Measurements from ENCODE around the gene CDC23. TPM values are rescaled to one million over a fixed set of nuclear protein-coding genes. Genes with fewer than 3 reads are reported as not detected.
A peak's percentile ranks its signal among the peaks of the same experiment; 100 is the strongest.

The CDC23 gene
- total RNA-seq, 2 experiments from 2014 or later, result 45.0 to 46.7 TPM

- Histone ChIP-seq H4K20me1 (ENCODE audit: insufficient read depth, low read length) (peaks cover 7% of the 10 kb centered on the region; the same call in 1 of the 2 replicates), H3K4me2 (ENCODE audit: low read length) (no peak overlapping the region), H3K4me3 (ENCODE audit: low read depth, low read length, poor library complexity, severe bottlenecking) (no peak overlapping the region), H3K79me2 (ENCODE audit: insufficient read depth, low read depth, low read length) (peaks cover 31% of the 10 kb centered on the region), H3K36me3 (ENCODE audit: insufficient read depth, low read length) (peaks cover 75% of the 10 kb centered on the region), H2AFZ (ENCODE audit: low read length) (no peak overlapping the region), H3K9me3 (ENCODE audit: low read length) (no peaks in the 10 kb centered on the region), H3K9me2 (ENCODE audit: insufficient read depth, low read length) (no peaks in the 10 kb centered on the region), H3K4me1 (ENCODE audit: insufficient read depth, low read length, poor library complexity, severe bottlenecking) (peaks cover 9% of the 10 kb centered on the region), H3K27ac (ENCODE audit: low read depth, low read length, poor library complexity, severe bottlenecking) (no peak overlapping the region)
- no TSS peak for BruUV-seq (replicated peaks)
- DNase-seq (ENCODE audit: low spot score), result no peak
- no peak for TF ChIP-seq EZH2phosphoT487 (IDR thresholded peaks at IDR 0.05; ENCODE audit: borderline replicate concordance, low read depth, low read length)
- TF ChIP-seq, protein P1, sequence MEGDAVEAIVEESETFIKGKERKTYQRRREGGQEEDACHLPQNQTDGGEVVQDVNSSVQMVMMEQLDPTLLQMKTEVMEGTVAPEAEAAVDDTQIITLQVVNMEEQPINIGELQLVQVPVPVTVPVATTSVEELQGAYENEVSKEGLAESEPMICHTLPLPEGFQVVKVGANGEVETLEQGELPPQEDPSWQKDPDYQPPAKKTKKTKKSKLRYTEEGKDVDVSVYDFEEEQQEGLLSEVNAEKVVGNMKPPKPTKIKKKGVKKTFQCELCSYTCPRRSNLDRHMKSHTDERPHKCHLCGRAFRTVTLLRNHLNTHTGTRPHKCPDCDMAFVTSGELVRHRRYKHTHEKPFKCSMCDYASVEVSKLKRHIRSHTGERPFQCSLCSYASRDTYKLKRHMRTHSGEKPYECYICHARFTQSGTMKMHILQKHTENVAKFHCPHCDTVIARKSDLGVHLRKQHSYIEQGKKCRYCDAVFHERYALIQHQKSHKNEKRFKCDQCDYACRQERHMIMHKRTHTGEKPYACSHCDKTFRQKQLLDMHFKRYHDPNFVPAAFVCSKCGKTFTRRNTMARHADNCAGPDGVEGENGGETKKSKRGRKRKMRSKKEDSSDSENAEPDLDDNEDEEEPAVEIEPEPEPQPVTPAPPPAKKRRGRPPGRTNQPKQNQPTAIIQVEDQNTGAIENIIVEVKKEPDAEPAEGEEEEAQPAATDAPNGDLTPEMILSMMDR (conservative IDR thresholded peaks at IDR 0.05; ENCODE audit: low read length), result no peak
- CTCF ChIA-PET (ENCODE audit: unreplicated experiment), result no interaction called here
- POLR2A ChIA-PET, result interaction anchor here (0.5 to 1.2 kb wide), 2 partner anchors 149 to 1930 kb away, joined by 3 to 4 read pairs; partner anchors contain the start of gene CDC25C
- intact Hi-C loops (cut with micrococcal nuclease; ENCODE audit: unreplicated experiment), result no loop called here
These were observed 30.3 kb downstream of the CDC23 start for GRCh38 chr5:138182808-138183207.

GRCh38 chr5:138180841-138181240, 32.3 kb downstream of the CDC23 start:
- no peak for TF ChIP-seq EZH2phosphoT487 (IDR thresholded peaks at IDR 0.05; ENCODE audit: borderline replicate concordance, low read depth, low read length)
- TF ChIP-seq, protein P1 (conservative IDR thresholded peaks at IDR 0.05; ENCODE audit: low read length), result no peak
- Histone ChIP-seq H3K4me1 (ENCODE audit: insufficient read depth, low read length, poor library complexity, severe bottlenecking) (peaks cover 17% of the 10 kb centered on the region), H3K36me3 (ENCODE audit: insufficient read depth, low read length) (peaks cover 64% of the 10 kb centered on the region), H3K9me2 (ENCODE audit: insufficient read depth, low read length) (no peaks in the 10 kb centered on the region), H3K9me3 (ENCODE audit: low read length) (no peaks in the 10 kb centered on the region), H3K4me2 (ENCODE audit: low read length) (peak overlapping the region; percentile 78), H3K4me3 (ENCODE audit: low read depth, low read length, poor library complexity, severe bottlenecking) (peak overlapping the region; percentile 88), H3K79me2 (ENCODE audit: insufficient read depth, low read depth, low read length) (peaks cover 50% of the 10 kb centered on the region), H4K20me1 (ENCODE audit: insufficient read depth, low read length) (peaks cover 13% of the 10 kb centered on the region; the same call in 1 of the 2 replicates), H2AFZ (ENCODE audit: low read length) (no peak overlapping the region), H3K27ac (ENCODE audit: low read depth, low read length, poor library complexity, severe bottlenecking) (no peak overlapping the region)
- no TSS peak for BruUV-seq (replicated peaks)
- intact Hi-C loops (cut with micrococcal nuclease; ENCODE audit: unreplicated experiment), result loop anchor here (1.0 to 2.0 kb wide), 5 partner anchors 102 to 322 kb away; partner anchors contain the start of gene KDM3B
- no peak for DNase-seq (ENCODE audit: low spot score)
- POLR2A ChIA-PET, result no interaction called here
- CTCF ChIA-PET (ENCODE audit: unreplicated experiment), result no interaction called here

- DNase-seq (ENCODE audit: low spot score), result peak; percentile 82
- no TSS peak for BruUV-seq (replicated peaks)
- ChIA-PET CTCF (ENCODE audit: unreplicated experiment) (no interaction called here), POLR2A (no interaction called here)
- TF ChIP-seq, protein P1 (conservative IDR thresholded peaks at IDR 0.05; ENCODE audit: low read length), result peak; percentile 88
- no peak for TF ChIP-seq EZH2phosphoT487 (IDR thresholded peaks at IDR 0.05; ENCODE audit: borderline replicate concordance, low read depth, low read length)
- H3K4me2 ChIP-seq (ENCODE audit: low read length), result peak overlapping the region; percentile 78
- H4K20me1 ChIP-seq (ENCODE audit: insufficient read depth, low read length), result peaks cover 13% of the 10 kb centered on the region; the same call in 1 of the 2 replicates
- peaks cover 17% of the 10 kb centered on the region for H3K4me1 ChIP-seq (ENCODE audit: insufficient read depth, low read length, poor library complexity, severe bottlenecking)
- H3K27ac ChIP-seq (ENCODE audit: low read depth, low read length, poor library complexity, severe bottlenecking), result peak overlapping the region; percentile 76
- H2AFZ ChIP-seq (ENCODE audit: low read length), result no peak overlapping the region
- peaks cover 56% of the 10 kb centered on the region for H3K79me2 ChIP-seq (ENCODE audit: insufficient read depth, low read depth, low read length)
- intact Hi-C loops (cut with micrococcal nuclease; ENCODE audit: unreplicated experiment), result loop anchor here (1.0 to 2.0 kb wide), 5 partner anchors 103 to 323 kb away; partner anchors contain the start of gene KDM3B
- H3K9me2 ChIP-seq (ENCODE audit: insufficient read depth, low read length), result no peaks in the 10 kb centered on the region
- peak overlapping the region; percentile 88 for H3K4me3 ChIP-seq (ENCODE audit: low read depth, low read length, poor library complexity, severe bottlenecking)
- peaks cover 63% of the 10 kb centered on the region for H3K36me3 ChIP-seq (ENCODE audit: insufficient read depth, low read length)
- H3K9me3 ChIP-seq (ENCODE audit: low read length), result no peaks in the 10 kb centered on the region
These were observed 32.8 kb downstream of the CDC23 start for GRCh38 chr5:138180183-138180782.
